NCI-H2029 treated with DMSO at 0.1 percent for 48 hours (cell line): ENCODE measurements around the gene ALKBH8.
A peak's percentile ranks its signal among the peaks of the same experiment; 100 is the strongest.
"Not testable (repeated sequence)": the region's sequence is repeated elsewhere in the genome, so short reads cannot be mapped to it uniquely, and the experiment has no call there.

Experiments used
- DNase-seq: peaks from one replicate; lab custom pipeline; 2025; lab: John Stamatoyannopoulos, UW

Gene ALKBH8

GRCh38 chr11:107504981-107505380 is 60.6 kb downstream of the ALKBH8 start:
- DNase-seq, result no peak

GRCh38 chr11:107501713-107502112 is 63.8 kb downstream of the ALKBH8 start:
- DNase-seq, result no peak

- DNase-seq, result not testable (repeated sequence)
These were observed 68.2 kb downstream of the ALKBH8 start for GRCh38 chr11:107497371-107497770.

GRCh38 chr11:107496011-107496410 is 69.5 kb downstream of the ALKBH8 start:
- no peak for DNase-seq

- no peak for DNase-seq
These were observed 71.5 kb downstream of the ALKBH8 start for GRCh38 chr11:107494055-107494454.

- DNase-seq, result no peak
These were observed 72.4 kb downstream of the ALKBH8 start for GRCh38 chr11:107493117-107493516.

GRCh38 chr11:107490836-107491235 is 74.7 kb downstream of the ALKBH8 start:
- DNase-seq, result no peak

GRCh38 chr11:107482234-107482633 is 83.3 kb downstream of the ALKBH8 start:
- DNase-seq, result no peak

- DNase-seq, result no peak
These were observed 86.6 kb downstream of the ALKBH8 start for GRCh38 chr11:107478922-107479321.

GRCh38 chr11:107477820-107478219 is 87.7 kb downstream of the ALKBH8 start:
- no peak for DNase-seq

GRCh38 chr11:107473792-107474191 is 91.7 kb downstream of the ALKBH8 start:
- no peak for DNase-seq

- DNase-seq, result no peak
These were observed 92.6 kb downstream of the ALKBH8 start for GRCh38 chr11:107472966-107473365.

GRCh38 chr11:107468596-107468995 is 96.9 kb downstream of the ALKBH8 start:
- no peak for DNase-seq

- DNase-seq, result no peak
These were observed 97.8 kb downstream of the ALKBH8 start for GRCh38 chr11:107467696-107468095.

- not testable (repeated sequence) for DNase-seq
These were observed 99.2 kb downstream of the ALKBH8 start for GRCh38 chr11:107466275-107466866.

GRCh38 chr11:107457558-107458271 is 107.8 kb downstream of the ALKBH8 start, which contains the start of gene CWF19L2:
CWF19L2 (minus strand) TSS chr11:107457825; CDS start chr11:107457816, 9 bp downstream.
- DNase-seq, result peak; percentile 91

GRCh38 chr11:107457205-107457557 is 108.4 kb downstream of the ALKBH8 start:
- DNase-seq, result no peak

GRCh38 chr11:107453594-107454286 is 111.8 kb downstream of the ALKBH8 start:
- DNase-seq, result no peak
